Dermis blood vessel endothelial cell (primary cell): ENCODE data around the gene FAM13B. TPM values are rescaled to one million over a fixed set of nuclear protein-coding genes. Genes with fewer than 3 reads are reported as not detected.
A peak's percentile ranks its signal among the peaks of the same experiment; 100 is the strongest.
"Not testable (repeated sequence)": the region's sequence is repeated elsewhere in the genome, so short reads cannot be mapped to it uniquely, and the experiment has no call there.

Experiments used
- DNase-seq: peaks from one replicate; pipeline ENCODE4 v3.0.0; 2010
- total RNA-seq: library from RNA; depleted of rRNA; stranded (reverse); fragments of >200 nt; gene quantifications from 2 replicates; pipeline ENCODE4 v1.2.3, GENCODE V29; 2014

Gene FAM13B
- total RNA-seq, 1 donor from 2014 or later: 28.8 TPM

DNA sequence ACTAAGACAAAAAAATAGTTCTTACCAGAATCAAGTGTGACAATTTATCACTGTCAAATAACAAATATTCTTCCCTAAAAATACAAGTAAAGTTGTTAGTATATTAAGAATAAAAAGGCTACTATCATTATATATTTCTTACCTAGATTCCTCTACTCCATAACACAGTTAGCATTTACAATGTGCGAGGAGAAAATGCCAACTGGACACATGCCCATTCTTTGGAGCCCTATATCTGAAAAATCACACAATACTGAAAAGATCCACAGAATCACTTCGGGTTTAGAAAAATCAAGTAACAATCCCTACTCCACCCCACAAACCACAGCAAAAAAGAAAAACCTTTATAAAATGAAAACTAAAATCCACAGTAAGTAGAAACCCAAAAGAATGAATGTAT lies 72.7 kb downstream of the FAM13B start:
- DNase-seq: no peak

DNA sequence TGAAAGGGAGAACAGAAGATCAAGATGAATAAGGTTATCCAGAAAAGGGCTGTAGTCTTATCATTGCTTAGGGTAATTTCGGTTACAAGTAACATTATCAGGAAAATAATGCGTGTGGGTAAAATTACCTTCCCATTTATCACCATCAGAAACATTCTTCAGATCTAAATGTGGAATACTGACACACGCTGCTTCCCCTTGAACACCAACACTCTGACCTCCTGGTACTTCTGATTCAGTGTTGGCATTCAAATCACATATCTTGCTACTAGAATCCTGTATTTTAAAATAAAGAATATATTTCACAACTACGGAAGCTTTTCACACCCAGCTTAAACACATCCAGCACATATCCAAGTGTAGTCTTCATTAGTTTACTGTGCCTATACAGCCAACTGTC lies 73.4 kb downstream of the FAM13B start:
- DNase-seq: no peak

DNA sequence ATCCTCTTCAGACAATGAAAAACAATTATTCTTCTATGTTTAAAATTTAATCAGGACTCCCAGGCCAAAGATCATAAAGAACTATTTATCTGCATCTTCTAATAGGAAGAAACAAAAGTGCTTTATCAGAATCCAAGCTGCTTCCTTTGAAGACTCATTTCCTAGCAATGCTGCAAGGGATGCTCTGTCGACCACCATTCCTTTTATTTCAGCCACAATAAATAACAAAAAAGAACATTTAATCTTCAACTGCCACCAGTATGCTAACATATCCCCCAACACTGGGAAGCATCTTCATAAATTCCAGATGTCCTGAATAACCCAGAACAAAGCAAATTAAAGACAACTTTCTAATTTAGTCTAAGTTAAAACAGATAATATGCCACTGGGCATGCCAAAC lies 74.9 kb downstream of the FAM13B start:
- DNase-seq: peak; percentile 54

DNA sequence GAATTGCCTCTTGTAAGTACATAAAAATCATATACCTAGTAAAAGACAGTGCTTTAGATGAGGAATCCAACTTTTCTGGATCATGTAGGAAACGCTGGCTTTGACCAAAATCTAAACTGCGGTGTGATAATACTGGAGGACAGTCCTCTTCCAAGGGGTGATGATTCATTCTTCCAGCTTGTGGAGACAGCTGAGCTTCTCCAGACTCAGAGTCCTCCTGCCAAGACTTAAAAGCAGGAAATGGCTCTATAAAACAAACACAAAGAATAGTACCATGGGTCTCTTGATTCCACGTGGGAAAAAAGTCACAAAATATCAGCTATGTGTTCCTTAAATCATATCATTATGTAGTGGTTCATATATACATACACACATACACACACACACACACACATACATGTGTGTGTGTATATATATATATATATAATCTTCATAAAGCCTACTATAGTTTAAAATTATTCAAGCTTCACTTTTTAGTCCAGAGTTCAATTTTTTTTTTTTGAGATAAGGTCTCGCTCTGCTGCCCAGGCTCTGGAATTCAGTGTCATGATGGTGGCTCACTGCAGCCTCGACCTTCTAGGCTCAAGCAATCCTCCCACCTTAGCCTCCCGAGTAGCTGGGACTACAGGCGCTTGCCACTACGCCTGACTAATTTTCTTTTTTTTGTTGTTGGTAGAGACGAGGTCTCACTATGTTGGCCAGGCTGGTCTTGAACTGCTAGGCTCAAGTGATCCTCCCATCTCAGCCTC lies 78.6 kb downstream of the FAM13B start:
- DNase-seq: peak; percentile 90

DNA sequence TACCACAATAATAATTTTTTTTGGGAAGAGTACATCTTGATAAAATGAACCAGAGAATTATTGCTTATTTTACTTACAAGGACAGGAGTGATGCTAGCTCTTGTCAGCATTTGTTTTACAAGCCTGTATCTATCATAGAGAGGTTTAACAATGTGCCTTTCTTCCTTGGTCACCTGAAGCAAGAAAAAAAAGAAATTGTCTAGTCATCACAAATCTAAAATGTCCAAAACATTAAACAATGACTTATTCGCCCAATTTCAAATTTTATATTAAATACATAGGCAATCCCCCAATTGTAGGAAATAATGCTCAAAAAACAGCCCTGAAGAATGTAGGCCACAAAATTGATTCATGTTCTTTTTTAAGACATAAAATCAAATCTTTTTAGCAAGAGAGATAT lies 87.1 kb downstream of the FAM13B start:
- DNase-seq: no peak

DNA sequence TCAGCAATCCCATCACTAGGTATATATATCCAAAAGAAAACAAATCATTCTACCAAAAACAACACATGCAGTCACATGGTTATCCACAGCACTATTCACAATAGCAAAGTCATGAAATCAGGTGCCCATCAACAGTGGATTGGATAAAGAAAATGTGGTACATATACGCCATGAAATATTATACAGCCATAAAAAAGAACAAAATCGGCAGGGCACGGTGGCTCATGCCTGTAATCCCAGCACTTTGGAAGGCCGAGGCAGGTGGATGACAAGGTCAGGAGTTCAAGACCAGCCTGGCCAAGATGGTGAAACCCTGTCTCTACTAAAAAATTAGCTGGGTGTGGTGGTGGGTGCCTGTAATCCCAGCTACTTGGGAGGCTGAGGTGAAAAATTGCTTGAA lies 88.6 kb downstream of the FAM13B start:
- DNase-seq: not testable (repeated sequence)

DNA sequence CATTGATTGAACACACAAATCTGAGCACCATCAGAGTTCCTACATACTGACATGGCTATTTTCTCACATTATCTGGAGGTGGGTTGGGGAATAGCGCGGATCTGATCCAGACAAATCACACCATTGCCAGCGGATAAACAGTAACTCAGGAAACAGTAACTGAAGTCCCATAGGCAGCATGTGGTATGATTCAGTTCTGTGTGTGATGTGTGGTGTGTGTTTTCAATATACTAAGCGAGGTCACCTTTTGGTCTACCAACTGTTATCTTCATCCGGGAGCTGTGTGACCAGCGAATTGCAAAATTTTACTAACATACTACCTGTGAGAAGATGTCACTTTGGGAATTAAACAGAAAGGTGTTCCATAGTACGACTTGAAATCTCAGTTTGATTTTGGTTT lies 93.5 kb downstream of the FAM13B start:
- no peak for DNase-seq

DNA sequence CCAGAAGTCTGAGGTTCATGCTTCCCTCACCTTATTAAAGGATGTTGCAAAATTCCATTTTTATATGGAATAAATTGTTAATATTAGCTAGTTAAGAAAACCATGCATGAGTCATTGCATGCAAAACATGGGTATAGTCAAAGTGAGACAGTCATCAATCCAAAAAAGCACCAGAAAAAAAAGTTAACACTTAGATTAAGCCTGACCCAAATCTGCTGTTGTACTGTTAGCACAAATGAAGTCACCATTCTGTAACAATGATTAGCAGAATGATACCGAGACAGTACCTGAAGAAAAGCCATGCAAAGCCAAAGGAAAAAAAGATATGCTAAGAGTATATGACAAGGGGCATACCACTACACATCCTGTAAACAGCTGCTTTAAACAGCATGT lies 94.1 kb downstream of the FAM13B start:
- DNase-seq: no peak

DNA sequence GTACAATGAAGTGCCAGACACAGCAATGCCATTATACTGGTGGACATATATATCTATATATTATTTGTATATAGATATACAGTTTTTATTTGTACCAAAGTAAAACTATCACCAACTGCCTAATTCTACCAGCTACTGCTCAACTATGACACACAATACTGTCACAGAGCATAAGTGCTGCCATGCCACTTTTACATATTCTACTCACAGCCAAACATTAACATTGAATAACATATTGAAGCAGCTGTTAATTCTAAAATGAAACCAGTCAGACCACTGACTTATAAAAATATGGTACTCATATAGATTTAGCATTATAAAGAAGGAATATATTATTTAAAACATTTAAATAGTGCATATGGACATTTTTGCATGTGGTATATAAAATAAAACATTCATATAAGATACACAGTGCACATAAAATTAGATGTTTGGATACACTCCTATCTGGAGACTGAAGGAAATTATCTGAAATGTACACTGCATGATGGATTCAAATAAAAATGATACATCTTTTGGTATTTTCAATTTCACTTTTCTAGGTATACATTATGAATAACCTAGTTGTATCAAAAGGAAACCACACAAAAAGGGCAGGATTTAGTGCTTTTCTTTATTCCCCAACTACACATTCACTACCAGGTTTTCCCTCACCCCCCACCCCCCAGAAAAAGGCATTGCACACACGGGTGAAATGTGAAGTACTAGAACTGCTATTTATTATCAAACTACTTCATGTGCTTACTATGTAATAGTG lies 94.7 kb downstream of the FAM13B start:
- no peak for DNase-seq

DNA sequence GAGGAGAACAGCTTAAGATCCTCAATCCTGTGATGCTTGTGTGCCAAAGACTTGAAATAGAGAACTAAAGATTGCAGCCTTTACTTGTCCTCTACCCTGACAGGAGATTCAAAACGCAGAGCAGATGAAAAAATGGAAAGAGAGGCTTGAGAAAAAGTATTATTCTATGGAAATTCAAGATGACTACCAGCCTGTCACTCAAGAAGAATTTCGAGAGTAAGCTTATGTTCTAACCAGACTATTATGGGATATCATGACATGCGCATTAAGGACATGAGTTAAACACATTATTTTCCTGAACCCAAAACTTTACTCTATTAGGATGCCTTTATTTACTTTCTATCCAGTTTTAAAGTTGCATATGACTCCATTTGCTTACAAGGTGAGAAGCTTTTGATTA lies 97.2 kb downstream of the FAM13B start:
- no peak for DNase-seq

DNA sequence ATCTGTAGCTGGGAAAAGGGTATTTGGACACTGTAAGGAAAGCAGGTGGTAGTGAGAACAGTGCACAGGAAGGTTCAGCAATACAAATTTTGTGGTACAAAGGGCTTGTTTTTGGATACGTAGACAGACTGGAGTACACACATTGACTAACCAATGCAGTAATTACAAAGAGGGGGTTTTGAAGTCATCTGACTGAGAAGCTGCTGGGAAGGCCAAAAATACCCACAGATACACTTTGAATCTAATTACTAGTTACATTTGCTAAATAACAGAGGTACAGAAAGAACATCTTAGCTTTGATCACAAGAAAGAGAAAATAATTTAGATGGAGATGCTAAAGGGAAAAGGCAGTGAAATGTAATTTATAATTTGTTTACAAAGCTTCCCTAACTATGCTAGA lies 97.7 kb downstream of the FAM13B start:
- no peak for DNase-seq

DNA sequence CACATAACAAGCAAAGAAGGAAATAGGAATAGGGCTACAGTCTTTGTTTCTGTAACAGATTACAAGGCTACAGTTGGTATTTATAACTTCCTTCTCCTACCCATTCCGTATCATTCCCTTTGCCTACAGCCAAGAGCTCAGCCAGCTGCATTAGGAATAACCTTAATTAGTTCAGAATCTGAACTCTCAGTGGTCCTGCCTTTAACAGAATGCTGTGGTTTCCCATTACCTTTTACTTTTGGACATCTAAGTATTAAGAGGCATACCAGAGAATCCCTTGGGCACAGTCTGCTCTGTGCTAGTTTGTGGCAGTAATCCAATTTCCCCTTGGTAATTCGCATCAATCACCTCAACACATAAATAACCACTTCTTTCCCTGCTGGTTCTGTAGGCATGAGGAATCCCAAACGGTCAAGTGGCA lies 99.4 kb downstream of the FAM13B start:
- peak; percentile 21 for DNase-seq

DNA sequence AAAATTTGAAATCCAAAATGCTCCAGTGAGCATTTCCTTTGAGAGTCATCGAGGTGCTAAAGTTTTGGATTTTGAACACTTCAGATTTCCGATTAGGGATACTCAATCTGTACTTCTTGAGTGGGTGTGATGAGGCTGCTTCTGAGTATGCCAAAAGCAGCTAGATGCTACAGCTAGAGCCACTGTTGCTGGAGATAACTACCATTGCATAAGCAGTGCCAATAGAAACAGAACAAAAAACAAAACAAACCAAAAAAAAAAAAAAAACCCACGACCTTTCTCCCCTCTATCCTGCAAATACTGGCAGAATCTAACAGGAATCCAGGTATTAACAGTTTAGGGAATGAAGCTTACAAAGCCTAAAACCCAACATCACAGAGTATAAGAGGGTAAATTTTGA lies 100.1 kb downstream of the FAM13B start:
- no peak for DNase-seq

DNA sequence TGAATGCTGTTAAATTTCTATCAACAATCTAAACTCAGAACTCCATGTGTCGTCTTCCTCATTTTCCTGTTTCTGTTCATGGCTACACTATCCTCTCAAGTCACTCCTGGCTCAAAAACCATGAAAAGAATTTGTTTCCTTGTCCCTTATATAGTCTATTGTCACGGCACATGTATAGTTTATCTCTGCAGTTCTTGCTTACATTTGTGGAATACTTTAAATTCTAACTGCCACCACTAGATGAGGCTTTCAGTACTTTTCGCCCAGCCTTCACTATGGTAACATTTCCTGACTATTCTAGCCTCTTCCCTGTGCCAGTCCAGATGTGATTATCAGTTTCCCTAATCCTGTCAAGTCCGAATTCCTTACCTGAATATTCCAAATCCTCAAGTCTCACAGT lies 109.0 kb downstream of the FAM13B start:
- peak; percentile 53 for DNase-seq

DNA sequence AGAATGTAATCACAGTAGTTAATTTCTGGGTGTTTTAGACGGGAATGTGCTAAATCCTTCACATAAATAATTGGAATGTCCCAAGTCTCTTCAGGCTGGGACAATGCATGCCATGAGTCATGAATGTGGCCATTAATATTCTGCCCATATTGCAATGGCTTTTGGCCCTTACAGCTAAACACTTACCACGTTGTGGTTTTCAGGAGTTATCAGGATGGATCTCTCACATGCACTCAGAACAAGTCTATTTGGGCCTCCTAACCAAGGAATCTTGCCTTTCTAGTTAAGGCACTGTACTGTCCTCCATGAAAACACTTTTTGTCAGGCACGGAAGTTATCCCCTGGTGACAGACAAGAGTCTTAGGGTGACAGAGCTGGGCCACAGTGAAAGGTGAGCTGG lies 110.9 kb downstream of the FAM13B start:
- no peak for DNase-seq

DNA sequence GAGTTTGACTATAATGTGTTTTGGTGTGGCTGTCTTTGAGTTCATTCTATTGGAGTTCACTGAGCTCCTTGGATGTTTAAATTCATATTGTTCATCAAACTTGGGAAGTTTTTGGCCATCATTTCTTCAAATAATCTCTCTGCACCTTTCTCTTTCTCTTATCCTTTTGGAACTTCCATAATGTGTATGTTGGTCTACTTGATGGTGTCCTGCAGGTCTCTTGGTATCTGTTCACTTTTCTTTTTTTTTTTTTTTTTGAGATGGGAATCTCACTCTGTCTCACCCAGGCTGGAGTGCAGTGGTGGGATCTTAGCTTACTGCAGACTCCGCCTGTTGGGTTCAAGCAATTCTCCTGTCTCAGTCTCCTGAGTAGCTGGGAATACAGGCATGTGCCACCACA lies 116.0 kb downstream of the FAM13B start:
- DNase-seq: no peak

DNA sequence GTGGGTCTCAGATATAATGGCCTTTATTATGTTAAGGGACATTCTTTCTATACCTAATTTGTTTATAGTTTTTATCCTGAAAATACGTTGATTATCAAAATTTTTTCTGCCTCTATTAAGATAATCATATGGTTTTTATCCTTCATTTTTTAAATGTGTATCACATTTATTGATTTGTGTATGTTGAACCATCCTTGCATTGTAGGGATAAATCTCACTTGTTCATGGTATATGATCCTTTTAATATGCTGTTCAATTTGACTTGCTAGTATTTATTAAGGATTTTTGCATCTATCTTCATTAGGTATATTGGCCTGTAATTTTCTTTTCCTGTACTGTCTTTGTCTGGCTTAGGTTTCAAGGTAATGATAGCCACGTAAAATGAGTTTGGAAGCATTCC lies 118.1 kb downstream of the FAM13B start:
- DNase-seq: no peak

DNA sequence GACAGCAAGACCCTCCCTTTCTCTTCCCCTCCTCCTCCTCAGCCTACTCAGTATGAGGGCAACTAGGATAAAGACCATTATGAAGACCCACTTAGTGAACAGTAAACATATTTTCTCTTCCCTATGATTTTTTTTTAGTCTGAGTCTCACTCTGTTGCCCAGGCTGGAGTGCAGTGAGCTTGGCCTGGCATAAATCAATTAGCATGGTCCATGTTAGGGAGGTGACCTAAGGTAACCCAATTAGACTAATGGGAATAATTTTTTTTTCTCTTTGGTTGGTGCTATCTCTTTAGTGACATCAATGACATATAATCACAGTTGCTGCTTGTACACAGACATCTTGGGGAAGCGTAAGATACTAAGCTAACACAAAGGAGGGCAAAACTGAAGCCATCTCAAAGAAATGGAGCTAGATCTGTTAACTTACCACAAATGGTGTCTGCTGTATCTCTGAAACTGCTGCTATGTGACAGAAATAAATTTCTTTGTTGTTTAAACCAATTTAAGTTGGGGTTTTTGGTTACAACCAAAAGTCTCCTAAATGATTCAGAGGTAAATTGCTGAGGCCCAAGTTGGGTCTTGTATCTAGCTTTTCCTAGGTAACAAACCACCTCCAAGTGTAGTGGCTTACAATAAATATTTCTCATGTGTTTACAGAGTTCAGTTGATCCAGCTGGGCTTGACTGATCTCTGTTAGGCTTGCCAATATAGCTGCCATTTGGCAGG lies 130.3 kb downstream of the FAM13B start:
- DNase-seq: no peak

DNA sequence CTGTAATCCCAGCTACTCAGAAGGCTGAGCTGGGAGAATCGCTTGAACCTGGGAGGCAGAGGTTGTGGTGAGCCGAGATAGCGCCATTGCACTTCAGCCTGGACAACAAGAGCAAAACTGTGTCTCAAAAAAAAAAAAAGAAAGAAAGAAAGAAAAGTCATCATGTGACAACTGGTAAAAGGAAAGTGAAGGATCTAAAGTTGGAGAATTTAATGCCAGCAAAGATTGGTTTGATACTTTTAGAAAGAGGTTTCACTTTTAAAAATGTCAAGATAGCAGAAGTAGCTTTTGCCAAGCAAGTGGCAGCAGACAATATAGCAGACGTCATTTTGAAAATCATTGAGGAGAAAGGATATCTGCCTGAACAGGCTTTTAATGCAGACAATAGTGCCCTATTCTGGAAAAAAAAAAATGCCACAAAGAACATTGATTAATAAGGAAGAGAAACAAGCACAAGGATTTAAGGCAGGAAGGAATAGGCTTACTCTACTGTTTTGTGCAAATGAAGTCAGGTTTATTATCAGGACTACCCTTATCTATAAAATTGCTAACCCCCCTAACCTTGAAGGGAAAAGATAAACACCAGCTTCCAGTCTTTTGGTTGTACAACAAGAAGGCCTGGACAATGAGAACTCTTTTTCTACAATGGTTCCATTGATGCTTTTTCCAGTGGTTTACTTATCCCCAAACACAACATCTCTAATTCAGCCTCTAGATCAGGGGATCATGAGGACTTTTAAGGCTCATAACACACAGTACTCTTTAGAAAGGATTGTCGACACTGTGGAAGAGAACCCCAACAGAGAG lies 131.7 kb downstream of the FAM13B start:
- no peak for DNase-seq

DNA sequence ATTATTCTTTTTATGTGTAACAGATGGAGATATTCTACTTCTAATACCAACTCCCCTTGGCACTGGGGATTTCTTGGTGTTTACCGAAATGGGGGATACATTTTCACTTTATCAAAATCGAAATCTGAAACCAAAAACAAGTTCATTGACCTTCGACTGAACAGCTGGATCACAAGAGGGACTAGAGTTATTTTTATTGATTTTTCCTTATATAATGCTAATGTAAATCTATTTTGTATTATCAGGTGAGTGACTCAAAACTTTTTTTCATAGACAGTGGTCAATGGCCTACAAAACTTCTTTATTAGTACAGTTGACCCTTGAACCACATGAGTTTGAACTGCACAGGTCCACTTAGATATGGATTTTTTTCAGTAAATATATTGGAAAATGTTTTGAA lies 133.4 kb downstream of the FAM13B start:
- DNase-seq: no peak

DNA sequence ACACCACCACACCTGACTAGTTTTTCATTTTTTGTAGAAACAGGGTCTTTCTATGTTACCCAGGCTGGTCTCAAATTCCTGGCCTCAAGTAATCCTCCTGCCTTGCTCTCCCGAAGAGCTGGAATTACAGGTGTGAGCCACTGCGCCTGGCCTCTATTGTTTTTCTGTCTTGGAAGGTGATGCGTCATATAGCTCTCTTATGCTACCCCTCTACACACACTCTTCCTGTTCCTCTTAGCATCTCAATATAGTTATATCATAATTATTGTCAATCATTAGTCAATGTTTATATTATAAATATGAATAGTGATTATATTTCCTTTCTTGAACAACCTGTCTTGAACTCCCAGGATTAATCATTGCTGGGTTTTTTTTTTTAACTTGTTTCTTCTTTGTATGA lies 136.3 kb downstream of the FAM13B start:
- peak; percentile 71 for DNase-seq

DNA sequence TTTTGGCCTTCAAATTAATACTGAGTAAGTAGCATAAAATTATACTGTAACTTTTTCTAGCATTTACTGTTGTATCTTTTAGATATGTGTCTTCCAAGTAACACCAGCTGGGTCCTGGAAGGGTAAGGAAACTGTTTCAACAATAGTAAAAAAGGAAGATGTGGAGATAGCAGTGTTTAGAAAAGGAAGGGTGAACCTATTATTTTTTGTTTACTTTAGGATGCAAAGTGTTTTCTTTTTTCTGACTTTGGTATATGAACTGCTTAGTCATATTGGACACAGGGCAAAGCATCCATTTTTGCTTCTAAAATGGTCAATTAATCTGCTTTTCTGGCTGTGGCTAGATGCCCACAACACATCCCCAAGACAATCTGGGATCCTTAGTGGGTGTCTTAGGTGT lies 138.3 kb downstream of the FAM13B start:
- peak; percentile 19 for DNase-seq

DNA sequence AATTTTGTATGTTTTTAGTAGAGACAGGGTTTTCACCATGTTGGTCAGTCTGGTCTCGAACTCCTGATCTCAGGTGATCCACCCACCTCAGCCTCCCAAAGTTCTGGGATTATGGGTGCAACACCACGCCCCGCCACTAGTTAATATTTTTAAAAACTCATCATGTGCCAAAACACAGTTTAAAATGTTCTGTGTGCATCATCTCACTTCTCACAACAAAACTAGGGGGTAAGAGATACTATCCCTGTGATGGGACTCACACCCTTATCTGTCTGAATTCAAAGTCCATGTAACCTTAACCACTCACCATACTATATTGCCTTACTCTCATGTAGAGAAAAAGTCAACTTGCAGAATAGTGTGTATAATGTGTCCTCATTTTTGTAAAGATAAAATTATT lies 141.0 kb downstream of the FAM13B start:
- DNase-seq: no peak
